ENCODE results near the gene FN1.
"Not testable (repeated sequence)": the region's sequence is repeated elsewhere in the genome, so short reads cannot be mapped to it uniquely, and the experiment has no call there.

Gene FN1

DNA sequence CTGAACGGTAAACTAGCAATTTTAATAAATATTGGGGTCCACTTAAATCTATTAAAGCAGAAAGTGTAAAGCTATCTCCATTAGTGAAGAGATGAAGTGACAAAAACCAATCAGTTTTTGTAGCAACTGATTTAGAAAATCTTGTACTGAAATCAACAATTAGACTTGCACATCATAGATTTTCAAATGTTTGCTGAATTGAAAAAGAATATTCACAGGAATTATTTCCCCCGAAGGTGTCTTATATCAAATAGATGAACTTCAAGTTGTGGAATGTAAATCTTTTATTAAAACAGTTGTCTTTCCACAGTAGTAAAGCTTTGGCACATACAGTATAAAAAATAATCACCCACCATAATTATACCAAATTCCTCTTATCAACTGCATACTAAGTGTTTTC, 75.3 kb downstream of the FN1 start:
- no peak for DNase-seq (ENCODE audit: low read depth)
- H3K4me3 ChIP-seq (ENCODE audit: low read length) = no peak overlapping the region
- TF ChIP-seq, protein P1, sequence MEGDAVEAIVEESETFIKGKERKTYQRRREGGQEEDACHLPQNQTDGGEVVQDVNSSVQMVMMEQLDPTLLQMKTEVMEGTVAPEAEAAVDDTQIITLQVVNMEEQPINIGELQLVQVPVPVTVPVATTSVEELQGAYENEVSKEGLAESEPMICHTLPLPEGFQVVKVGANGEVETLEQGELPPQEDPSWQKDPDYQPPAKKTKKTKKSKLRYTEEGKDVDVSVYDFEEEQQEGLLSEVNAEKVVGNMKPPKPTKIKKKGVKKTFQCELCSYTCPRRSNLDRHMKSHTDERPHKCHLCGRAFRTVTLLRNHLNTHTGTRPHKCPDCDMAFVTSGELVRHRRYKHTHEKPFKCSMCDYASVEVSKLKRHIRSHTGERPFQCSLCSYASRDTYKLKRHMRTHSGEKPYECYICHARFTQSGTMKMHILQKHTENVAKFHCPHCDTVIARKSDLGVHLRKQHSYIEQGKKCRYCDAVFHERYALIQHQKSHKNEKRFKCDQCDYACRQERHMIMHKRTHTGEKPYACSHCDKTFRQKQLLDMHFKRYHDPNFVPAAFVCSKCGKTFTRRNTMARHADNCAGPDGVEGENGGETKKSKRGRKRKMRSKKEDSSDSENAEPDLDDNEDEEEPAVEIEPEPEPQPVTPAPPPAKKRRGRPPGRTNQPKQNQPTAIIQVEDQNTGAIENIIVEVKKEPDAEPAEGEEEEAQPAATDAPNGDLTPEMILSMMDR (IDR thresholded peaks at IDR 0.05; ENCODE audit: insufficient read depth, low read depth, low read length, missing control alignments) = no peak

DNA sequence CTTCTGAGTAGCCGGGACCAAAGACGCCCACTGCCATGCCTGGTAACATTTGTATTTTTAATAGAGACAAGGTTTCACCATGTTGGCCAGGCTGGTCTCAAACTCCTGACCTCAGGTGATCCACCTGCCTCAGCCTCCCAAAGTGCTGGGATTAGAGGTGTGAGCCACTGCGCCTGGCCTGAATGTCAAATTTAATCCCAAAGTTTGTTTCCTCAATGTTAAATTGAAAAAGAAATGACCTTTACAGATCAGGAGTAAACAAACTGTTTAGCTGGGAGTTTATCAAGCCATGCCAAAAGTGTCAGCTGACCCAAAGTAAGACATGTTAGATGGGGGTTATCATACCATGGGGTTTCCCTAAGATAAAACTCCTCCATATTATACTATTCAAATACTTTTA, 75.8 kb downstream of the FN1 start:
- H3K4me3 ChIP-seq (ENCODE audit: low read length); DNase-seq (ENCODE audit: low read depth): not testable (repeated sequence)

DNA sequence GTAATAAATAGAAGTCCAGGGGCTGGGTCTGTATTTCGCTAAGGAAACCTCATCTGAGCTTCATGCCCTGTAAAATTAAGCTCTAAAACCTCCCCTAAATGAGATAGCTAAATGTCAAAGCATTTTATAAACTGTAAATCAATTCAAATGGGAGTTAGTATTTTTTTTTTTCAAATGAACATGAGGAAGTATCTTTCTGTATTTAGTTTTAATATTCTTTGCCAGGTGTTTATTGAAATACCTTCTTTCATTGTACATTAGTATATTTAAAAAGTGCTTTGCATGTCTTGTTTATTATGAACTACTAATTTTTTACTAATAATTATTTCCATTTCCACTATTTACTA, 76.3 kb downstream of the FN1 start:
- no peak overlapping the region for H3K4me3 ChIP-seq (ENCODE audit: low read length)
- DNase-seq (ENCODE audit: low read depth) = no peak
- TF ChIP-seq, protein P1 (IDR thresholded peaks at IDR 0.05; ENCODE audit: insufficient read depth, low read depth, low read length, missing control alignments) = no peak

DNA sequence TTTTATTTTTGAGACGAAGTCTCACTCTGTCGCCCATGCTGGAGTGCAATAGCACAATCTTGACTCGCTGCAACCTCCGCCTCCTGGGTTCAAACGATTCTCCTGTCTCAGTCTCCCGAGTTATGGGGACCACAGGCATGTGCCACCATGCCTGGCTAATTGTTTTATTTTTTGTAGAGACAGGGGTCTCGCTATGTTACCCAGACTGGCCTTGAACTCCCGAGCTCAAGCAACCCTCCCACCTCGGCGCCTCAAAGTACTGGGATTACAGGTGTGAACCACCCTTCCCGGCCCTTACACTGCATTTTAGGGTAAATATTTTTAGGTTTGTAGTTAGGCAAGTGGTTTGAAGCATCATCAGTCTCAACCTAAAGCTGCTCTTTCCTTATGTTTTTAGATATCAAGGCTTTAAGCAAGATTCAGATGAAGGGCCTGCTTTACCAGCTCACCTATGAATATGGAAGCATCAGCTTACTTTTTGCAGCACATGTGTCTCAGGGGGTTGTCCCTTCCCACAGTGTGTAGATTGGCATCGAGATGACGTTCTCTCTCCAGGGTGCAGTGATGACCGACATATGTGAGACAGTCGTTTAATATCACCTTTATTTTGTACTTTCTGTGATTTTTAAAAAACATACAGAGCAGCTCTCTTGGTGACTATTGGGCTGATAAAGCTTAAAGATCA, 76.8 kb downstream of the FN1 start:
- TF ChIP-seq, protein P1 (IDR thresholded peaks at IDR 0.05; ENCODE audit: insufficient read depth, low read depth, low read length, missing control alignments) = no peak
- no peak overlapping the region for H3K4me3 ChIP-seq (ENCODE audit: low read length)
- no peak for DNase-seq (ENCODE audit: low read depth)

DNA sequence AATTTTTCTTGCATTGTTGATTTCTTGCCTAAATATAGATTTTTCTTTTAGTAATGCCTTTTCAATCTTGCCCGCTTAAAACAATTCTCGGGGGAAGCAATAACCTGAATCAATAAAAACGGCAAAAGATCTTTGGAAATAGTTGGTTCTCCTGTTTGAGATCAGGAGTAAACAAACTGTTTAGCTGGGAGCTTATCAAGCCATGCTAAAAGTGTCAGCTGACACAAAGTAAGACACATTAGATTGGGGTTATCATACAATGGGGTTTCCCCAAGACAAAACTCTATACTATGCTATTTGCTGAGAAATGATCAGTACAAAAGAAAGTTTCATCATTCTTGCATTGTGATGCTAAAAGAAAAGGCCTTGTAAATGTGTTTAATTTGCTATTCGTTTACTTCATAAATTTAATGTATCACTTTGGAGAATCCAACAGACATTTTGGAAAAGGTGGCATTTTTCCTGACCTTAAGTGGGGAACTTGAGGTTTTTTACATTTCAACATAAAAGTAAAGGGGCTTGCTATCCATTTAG, 77.5 kb downstream of the FN1 start:
- TF ChIP-seq, protein P1 (IDR thresholded peaks at IDR 0.05; ENCODE audit: insufficient read depth, low read depth, low read length, missing control alignments) = no peak
- no peak for DNase-seq (ENCODE audit: low read depth)
- H3K4me3 ChIP-seq (ENCODE audit: low read length) = no peak overlapping the region

DNA sequence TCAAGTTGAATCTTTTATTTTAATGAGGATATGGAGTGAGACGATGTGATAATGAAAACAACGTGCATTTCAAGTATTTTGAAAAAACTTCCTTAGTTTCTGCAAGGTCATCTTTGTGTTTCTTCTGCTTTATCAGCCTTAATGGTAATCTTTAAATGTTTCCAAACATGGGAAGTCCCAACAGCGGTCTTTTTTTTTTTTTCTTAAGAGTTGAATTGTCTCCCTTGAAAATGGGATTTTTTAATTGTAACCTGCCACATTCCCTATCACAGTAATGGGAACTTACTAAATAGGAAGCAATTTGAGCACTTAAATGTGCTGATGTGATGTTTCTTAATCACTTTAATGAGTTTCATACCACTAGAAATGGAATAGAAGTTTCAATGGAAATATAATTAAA, 78.2 kb downstream of the FN1 start:
- DNase-seq (ENCODE audit: low read depth) = no peak
- no peak overlapping the region for H3K4me3 ChIP-seq (ENCODE audit: low read length)
- TF ChIP-seq, protein P1 (IDR thresholded peaks at IDR 0.05; ENCODE audit: insufficient read depth, low read depth, low read length, missing control alignments) = no peak

DNA sequence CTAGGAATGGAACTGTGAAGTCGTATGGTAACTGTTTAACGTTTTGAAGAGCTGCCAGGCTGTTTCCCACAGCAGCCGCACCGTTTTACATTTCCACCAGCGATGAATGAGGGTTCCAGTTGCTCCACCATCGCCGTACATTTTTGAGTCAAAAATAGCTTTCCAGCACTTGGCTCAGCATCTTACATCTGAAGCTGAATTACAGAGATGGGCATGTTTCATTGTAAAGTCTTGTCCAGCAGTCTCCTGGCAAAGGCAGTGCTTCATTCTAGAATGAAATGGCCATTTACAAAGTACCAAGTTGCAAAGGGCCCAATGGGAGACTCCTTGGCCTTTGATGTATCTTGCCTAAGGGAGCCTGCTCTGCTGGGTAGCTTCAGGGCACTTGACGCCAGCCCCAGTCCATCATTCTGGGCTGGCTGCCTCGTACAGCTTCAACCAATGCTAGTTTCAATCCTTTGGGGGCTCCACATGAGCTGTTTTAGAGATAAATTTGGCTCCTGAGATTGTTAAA, 78.9 kb downstream of the FN1 start:
- no peak for DNase-seq (ENCODE audit: low read depth)

More for the DNA sequence above, 78.9 kb downstream of the FN1 start:
- TF ChIP-seq, protein P1 (IDR thresholded peaks at IDR 0.05; ENCODE audit: insufficient read depth, low read depth, low read length, missing control alignments) = no peak
- H3K4me3 ChIP-seq (ENCODE audit: low read length) = no peak overlapping the region

Data from epithelial cell of esophagus (primary cell).